ENCODE results near the gene NOL3.

NOL3 gene

DNA sequence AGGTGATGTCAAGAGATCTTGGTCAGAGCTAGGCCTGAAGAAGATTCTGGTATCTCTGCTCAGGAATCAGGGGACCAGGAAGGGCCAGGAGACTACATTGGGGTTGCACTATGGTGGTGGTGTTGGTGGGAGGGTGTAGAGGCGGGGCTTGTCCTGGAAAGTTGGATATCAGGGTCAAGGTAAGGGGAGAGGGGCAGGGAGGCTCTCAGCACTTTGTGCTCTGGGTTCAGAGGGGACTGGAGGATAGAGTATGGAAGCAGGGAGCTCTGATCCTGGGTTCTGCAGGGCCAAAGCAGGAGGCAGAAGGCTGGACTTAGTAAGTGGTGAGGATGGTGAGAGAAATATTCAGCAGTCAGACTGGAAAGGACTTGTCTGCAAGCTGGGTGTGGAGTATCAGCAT is 3.0 kb downstream of the NOL3 start:
- DNase-seq: no peak

- no peak for DNase-seq
These were observed 3.7 kb downstream of the NOL3 start for GRCh38 chr16:67173808-67174705.

GRCh38 chr16:67174706-67175231 is 4.4 kb downstream of the NOL3 start:
- no peak for DNase-seq

DNA sequence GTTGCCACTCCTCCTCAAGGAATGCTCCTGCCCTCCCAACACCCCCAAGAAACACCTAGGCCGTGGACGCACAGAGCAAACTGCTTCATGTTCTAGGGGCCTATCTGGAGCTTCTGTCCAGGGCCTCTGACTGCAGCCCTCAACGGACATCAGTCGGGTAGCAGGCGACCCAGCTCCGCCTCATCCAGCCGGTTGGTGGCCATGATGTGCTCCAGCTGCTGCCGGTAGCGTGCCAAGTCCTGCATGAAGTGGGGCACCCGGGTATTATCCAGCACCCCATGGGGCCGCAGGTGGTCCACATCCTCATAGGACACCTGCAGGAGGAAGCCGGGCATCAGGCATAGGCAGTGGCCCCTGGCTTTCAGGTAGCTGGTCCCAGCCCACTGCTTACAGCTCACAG is 6.3 kb downstream of the NOL3 start:
- DNase-seq: no peak

DNA sequence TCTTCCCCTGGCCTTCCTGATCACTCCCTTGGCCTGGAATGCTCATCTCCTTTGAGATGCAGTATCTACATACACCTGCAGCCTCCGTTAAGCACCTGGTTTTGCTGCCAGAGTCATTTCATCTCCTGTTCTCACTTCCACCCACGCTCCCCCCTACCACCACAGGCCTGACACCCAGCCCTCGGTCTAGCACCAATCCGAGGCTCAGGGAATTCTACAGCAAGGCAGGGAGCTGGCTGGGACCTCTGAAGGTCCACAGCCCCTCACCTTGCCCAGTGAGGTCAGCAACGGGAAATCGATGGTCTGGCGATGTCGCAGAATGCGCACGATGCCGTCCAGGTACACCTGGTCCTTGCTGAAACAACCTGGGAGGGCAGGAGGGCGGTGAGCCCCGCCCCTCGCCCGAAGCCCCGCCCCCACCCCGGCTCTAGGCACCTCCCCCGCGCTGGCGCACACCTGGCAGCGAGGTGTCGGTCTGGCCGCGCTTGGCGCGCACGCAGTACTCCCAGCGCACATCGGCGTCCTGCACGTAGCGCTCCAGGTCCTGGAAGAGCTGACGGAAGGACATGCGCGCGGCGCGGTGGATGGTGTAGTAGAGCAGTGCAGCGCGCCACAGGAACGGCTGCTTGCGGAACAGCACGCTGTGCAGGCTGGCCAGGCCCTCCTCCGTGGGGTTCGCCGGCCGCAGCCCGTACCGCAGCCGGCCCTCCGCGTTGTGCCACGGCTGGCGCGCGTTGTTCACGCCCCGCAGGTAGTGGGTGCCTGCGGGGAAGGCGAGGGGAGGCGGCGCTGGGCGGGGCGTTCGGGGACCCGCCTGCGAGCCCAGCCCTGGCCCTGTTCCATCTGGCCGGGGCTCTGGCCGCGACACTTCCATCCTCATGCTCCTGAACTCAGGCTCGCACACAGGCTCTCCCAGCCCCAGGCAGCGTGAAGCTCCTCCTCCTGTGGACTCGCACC is 7.7 kb downstream of the NOL3 start:
- no peak for DNase-seq

GRCh38 chr16:67179421-67180080 is 9.2 kb downstream of the NOL3 start:
- no peak for DNase-seq

DNA sequence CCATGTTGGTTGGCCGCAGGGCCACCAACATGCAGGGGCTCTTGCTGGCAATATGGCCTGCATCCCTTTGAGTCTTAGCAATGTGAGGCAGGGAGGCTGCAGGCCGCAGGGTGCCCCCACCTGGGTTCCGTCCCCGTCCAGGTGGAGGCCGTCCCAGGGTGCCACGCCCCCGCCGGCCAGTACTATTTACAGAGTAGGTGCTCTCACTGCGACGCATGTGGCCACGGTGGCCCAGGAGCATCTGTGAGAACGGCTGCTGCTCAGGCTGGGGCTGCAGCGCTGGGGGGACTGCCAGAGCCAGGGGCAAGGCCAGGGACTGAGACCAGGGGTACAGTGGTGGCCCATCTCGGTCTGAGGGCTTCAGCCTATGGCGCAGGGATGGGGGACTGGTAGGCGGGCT is 9.8 kb downstream of the NOL3 start:
- no peak for DNase-seq

GRCh38 chr16:67181346-67181745 is 11.0 kb downstream of the NOL3 start:
- DNase-seq: no peak

- DNase-seq: no peak
These were observed 11.9 kb downstream of the NOL3 start for GRCh38 chr16:67182288-67182687.

GRCh38 chr16:67183284-67183626 is 12.9 kb downstream of the NOL3 start:
- no peak for DNase-seq

- peak; percentile 83 for DNase-seq
These were observed 13.5 kb downstream of the NOL3 start, which contains the start of gene MATCAP1 for GRCh38 chr16:67183627-67184452. Gene MATCAP1, minus strand, starts transcription at chr16:67183963. Its CDS starts 3,353 bp downstream, at chr16:67180610.

- no peak for DNase-seq
These were observed 14.2 kb downstream of the NOL3 start for GRCh38 chr16:67184453-67184994.

GRCh38 chr16:67184995-67185650 is 14.8 kb downstream of the NOL3 start:
- DNase-seq: peak; percentile 44

- no peak for DNase-seq
These were observed 15.4 kb downstream of the NOL3 start for GRCh38 chr16:67185651-67186134.

DNA sequence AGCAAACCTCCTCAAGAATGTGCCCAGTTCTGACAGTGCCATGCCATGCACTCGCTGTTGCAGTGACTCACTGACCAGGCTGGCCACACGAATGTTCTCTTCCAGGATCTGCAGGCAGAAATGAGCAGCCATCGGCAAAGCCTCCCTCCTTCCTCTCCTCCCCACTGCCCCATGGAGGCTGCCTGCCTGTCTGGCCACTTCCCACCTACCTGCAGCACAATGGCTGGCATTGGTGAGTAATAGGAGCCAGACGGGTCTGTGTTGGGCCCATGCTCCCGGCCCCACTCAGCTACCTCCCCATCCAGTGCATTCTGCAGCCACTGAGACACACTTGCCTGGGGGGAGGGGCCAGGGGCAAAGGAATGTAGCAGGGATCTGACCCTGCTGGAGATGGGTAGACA is 16.2 kb downstream of the NOL3 start:
- DNase-seq: no peak

- DNase-seq: no peak
These were observed 17.0 kb downstream of the NOL3 start for GRCh38 chr16:67187175-67187890.

DNA sequence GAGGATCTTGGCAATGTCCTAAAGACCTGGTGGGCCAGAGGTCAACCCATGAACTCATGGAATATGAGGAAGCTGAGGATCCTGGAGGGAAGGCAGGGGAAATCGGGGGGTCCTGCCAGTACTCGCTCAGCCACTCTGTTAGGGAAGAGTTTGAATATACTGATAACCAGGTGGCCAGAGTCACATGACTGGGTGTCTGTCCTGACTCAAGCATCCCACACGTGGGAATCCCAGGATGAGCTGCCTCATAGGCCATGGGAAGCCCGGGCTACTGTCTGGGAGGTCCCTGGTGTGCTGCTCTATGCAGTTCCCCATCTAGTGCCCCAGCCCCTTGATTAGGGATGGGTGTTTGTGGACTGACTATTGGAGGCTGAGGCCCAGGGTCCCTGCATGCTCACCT is 18.0 kb downstream of the NOL3 start:
- no peak for DNase-seq

DNA sequence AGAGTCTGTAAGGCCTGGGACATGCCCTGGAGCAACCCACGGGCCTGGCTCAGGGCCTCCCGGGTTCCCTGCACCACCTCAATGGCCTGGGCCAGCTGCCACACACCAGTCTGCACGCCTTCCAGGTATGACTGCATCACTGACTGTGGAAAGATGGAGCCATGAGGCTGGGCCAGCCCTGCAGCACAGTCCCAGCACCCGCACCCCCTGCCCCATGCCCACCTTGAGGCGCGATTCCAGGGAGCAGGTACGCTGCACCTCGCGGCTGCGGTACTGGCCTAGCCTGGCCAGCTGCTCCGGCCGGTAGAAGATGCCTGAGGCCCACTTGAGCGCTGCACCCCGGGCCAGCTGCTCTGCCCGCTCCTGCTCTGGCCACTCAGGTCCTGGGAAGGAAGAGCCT is 18.5 kb downstream of the NOL3 start:
- DNase-seq: no peak

DNA sequence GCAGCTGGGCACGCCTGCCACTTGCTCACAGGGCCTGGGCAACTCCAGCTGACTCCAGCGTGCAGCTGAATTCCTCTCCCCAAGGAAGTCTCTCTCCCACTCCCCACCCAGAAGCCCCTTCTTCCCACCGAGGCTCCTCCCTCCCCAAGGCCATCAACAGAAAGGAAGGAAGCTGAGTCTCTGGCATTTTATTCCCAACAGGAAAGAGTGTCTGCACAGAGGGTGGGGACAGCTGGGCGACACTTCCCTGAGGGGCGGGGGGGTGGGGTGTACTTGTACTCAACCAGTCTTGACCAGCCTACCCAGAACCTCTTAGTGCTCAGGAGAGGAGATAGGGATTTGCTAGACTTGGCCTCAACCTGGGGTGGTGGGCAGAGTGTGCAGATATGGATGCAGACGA is 19.7 kb downstream of the NOL3 start, which contains the start of gene EXOC3L1:
EXOC3L1 (minus strand) TSS at position 96 of the 400 bp plus-strand sequence. CDS start 460 bp downstream, outside the sequence.
- no peak for DNase-seq

Measured in GDM1 (cell line).